ENCODE measurements around the gene IFT43. TPM values are rescaled to one million over a fixed set of nuclear protein-coding genes. Genes with fewer than 3 reads are reported as not detected.

The IFT43 gene
- total RNA-seq, 1 donor from 2014 or later, result 21.9 TPM

DNA sequence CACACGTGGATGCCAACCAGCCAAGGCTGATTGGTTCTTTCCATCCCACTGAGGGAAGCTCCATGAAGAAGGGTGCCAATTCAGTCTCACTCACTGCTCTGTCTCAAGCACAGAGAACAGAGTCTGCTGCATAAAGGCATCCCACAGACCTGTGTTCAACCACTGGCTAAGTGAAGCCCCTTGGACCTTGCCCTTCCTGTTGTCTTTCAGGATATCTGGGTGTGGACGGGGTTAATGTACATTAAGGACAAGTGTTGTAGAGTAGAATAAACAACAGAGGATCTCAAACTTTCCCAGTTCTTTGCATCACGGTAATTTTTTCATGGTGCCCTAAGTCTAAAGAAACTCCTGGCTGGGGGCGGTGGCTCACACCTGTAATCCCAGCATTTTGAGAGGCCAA lies 133.0 kb downstream of the IFT43 start:
- H3K27ac ChIP-seq, result no peak overlapping the region

DNA sequence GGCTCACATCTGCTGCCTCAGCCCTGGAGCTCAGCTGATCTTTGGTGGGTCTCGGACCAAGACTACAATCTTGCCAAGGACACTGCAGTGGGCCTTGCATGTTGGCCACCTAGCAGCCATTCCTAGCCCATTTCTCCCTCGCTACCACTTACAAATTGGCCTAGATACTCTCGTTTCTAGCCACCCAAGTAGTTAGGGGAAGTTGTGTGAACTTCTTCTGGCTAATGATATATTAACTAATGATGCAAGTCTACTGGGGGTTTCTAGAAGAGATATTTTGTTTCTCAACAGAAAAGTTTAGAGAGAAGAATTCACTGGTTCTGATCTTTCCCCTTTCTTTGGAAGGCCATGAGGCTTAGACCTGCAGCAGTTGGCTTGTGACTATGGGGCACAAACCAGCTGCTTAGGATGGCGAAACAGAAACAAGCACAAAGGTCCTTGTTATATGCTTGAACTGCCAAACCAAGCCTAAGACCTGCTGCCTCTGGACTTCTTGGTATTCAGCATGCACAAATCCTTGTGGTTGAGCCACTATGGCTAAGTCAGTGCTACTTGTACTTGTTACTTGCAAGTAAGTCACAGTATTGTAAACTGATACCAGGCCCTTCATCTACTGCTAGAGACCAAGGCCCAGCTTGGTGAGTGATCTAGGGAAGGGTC lies 135.7 kb downstream of the IFT43 start:
- H3K9me3 ChIP-seq, result no peaks in the 10 kb centered on the region
- H3K27me3 ChIP-seq (ENCODE audit: low read depth), result no peaks in the 10 kb centered on the region
- H3K36me3 ChIP-seq, result no peaks in the 10 kb centered on the region
- H3K4me3 ChIP-seq, result no peak overlapping the region
- TF ChIP-seq, protein P1, sequence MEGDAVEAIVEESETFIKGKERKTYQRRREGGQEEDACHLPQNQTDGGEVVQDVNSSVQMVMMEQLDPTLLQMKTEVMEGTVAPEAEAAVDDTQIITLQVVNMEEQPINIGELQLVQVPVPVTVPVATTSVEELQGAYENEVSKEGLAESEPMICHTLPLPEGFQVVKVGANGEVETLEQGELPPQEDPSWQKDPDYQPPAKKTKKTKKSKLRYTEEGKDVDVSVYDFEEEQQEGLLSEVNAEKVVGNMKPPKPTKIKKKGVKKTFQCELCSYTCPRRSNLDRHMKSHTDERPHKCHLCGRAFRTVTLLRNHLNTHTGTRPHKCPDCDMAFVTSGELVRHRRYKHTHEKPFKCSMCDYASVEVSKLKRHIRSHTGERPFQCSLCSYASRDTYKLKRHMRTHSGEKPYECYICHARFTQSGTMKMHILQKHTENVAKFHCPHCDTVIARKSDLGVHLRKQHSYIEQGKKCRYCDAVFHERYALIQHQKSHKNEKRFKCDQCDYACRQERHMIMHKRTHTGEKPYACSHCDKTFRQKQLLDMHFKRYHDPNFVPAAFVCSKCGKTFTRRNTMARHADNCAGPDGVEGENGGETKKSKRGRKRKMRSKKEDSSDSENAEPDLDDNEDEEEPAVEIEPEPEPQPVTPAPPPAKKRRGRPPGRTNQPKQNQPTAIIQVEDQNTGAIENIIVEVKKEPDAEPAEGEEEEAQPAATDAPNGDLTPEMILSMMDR (IDR thresholded peaks at IDR 0.05), result no peak
- H3K4me1 ChIP-seq, result no peaks in the 10 kb centered on the region
- no peak overlapping the region for H3K27ac ChIP-seq
- ATAC-seq, result no peak
- DNase-seq, result no peak
- intact Hi-C loops (cut with DNase I), result no loop called here

More for the DNA sequence above, 133.0 kb downstream of the IFT43 start:
- H3K4me3 ChIP-seq, result no peak overlapping the region
- ATAC-seq (no peak), DNase-seq (no peak)
- TF ChIP-seq, protein P1 (IDR thresholded peaks at IDR 0.05), result no peak
- intact Hi-C loops (cut with DNase I), result no loop called here
- no peaks in the 10 kb centered on the region for H3K27me3 ChIP-seq (ENCODE audit: low read depth)
- H3K9me3 ChIP-seq, result no peaks in the 10 kb centered on the region
- no peaks in the 10 kb centered on the region for H3K36me3 ChIP-seq
- H3K4me1 ChIP-seq, result no peaks in the 10 kb centered on the region

DNA sequence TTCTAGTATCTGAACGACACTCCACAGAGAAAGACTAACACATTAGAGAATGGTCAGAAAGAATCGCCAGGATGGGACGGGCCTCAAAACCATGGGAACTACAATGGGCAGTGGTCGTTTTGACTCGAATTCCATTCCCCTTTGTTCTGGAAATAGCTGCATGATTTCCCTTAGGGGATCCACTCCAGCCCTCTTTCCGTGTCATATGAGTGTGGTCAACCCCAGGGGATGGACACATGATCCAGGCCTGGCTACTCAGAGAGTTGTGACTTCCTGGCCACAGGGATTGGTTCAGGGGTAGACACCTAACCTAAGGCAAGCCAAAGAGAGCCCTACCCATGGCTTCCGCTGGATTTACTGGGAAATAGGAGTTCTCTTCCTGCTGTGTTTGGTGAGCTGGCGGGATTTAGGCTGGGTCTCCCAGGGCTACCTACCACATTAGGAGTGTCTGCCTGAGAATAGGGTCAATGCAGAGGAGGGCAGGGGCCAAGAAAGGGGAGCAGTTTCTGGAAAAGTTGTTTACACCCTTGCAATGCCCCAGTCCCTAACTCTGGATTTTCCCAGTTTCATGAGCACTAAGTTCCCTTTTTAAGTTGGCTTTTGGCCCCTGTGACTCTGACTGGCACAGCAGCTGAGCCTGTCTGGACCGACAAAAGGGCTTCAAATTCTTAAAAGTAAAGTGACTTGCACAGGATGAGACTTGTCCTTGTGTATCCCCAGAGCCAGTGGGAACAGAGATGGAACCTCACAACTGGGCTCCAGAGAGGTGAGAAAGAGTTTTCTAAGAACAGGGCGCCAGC lies 138.1 kb downstream of the IFT43 start:
- H3K36me3 ChIP-seq, result no peaks in the 10 kb centered on the region
- no peak overlapping the region for H3K4me3 ChIP-seq
- ATAC-seq (no peak), DNase-seq (no peak)
- no peaks in the 10 kb centered on the region for H3K4me1 ChIP-seq
- TF ChIP-seq, protein P1 (IDR thresholded peaks at IDR 0.05), result no peak
- no peak overlapping the region for H3K27ac ChIP-seq
- intact Hi-C loops (cut with DNase I), result no loop called here
- H3K27me3 ChIP-seq (ENCODE audit: low read depth), result peaks cover 4% of the 10 kb centered on the region
- no peaks in the 10 kb centered on the region for H3K9me3 ChIP-seq

DNA sequence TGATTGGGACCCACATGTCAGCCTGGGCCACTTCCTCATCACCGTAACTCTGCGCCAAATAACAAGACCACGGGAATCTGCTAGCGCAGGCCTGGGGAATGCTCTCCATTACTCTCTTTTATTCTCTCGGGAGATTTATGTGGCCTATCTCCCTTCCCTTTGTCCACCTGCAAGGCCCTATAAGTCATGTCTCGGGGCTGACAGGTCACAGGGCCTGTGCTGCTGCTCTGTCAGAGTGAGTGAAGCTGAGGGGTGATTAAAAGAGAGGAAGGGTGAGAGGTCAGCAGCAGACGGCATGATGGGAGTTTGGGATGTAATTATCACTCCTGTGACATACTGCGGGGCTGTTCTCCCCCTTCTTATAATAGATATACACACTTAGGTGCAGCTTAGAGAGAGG lies 139.9 kb downstream of the IFT43 start:
- no peaks in the 10 kb centered on the region for H3K9me3 ChIP-seq
- TF ChIP-seq, protein P1 (IDR thresholded peaks at IDR 0.05), result no peak
- H3K36me3 ChIP-seq, result no peaks in the 10 kb centered on the region

DNA sequence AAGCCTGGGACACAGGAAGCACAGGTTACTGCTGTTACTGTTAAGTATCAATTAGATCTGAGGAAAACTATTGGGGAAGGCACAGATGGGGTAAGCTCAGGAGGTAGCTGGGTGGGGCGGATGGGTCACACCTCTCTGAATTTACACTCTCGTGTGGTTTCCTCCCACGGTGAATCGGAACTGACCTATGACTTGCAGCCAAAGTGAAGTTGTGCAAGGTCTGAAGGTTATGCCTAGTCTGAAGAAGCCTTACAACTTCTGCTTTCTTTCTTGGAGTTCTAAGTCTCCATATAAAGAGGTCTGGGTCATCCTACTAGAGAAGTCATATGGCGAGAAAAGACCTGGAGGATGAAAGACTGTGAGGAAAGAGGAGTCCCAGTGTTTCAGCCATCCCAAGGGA lies 140.5 kb downstream of the IFT43 start:
- no peak for DNase-seq
- H3K36me3 ChIP-seq, result no peaks in the 10 kb centered on the region
- H3K4me1 ChIP-seq, result no peaks in the 10 kb centered on the region
- peak in 1 of 2 donors; percentile 17 for ATAC-seq
- intact Hi-C loops (cut with DNase I), result no loop called here
- H3K4me3 ChIP-seq, result no peak overlapping the region
- H3K27ac ChIP-seq, result no peak overlapping the region
- H3K9me3 ChIP-seq, result no peaks in the 10 kb centered on the region
- peaks cover 17% of the 10 kb centered on the region for H3K27me3 ChIP-seq (ENCODE audit: low read depth)
- TF ChIP-seq, protein P1 (IDR thresholded peaks at IDR 0.05), result no peak

More for the DNA sequence above, 139.9 kb downstream of the IFT43 start:
- DNase-seq, result no peak
- ATAC-seq, result no peak
- H3K4me1 ChIP-seq, result no peaks in the 10 kb centered on the region
- no peak overlapping the region for H3K27ac ChIP-seq
- no peak overlapping the region for H3K4me3 ChIP-seq
- peaks cover 12% of the 10 kb centered on the region for H3K27me3 ChIP-seq (ENCODE audit: low read depth)
- intact Hi-C loops (cut with DNase I), result no loop called here

Measured in lower lobe of right lung (tissue), 2 donors.